GM12873 (cell line): ENCODE measurements around the gene FHAD1.

Experiments used
- CTCF ChIP-seq: IDR thresholded peaks from 2 replicates; pipeline ENCODE4 v1.5.1; 2012; ENCODE audit warnings: low read depth, mild to moderate bottlenecking, moderate library complexity, low read length, control low read depth; ENCODE audit not compliant: insufficient read depth; ENCODE audit errors: missing control alignments

FHAD1 gene

GRCh38 chr1:15348648-15349047, 101.6 kb downstream of the FHAD1 start:
- TF ChIP-seq CTCF, result no peak

- TF ChIP-seq CTCF, result no peak
Observed at GRCh38 chr1:15349133-15349532, 102.1 kb downstream of the FHAD1 start.

GRCh38 chr1:15350151-15350550, 103.1 kb downstream of the FHAD1 start:
- no peak for TF ChIP-seq CTCF

GRCh38 chr1:15350551-15351200, 103.7 kb downstream of the FHAD1 start:
- TF ChIP-seq CTCF, result no peak

GRCh38 chr1:15351310-15351709, 104.3 kb downstream of the FHAD1 start:
- no peak for TF ChIP-seq CTCF

- no peak for TF ChIP-seq CTCF
Observed at GRCh38 chr1:15352128-15352957, 105.3 kb downstream of the FHAD1 start.

- no peak for TF ChIP-seq CTCF
Observed at GRCh38 chr1:15353839-15354579, 107.0 kb downstream of the FHAD1 start.
